HG02588 (cell line): ENCODE measurements around the gene HNRNPCL1.
"Not testable (repeated sequence)": the region's sequence is repeated elsewhere in the genome, so short reads cannot be mapped to it uniquely, and the experiment has no call there.

ENCODE experiments used
- ATAC-seq: cut with Tn5 transposase; IDR thresholded peaks from one replicate; pipeline ENCODE4 v1.9.1; 2021; ENCODE audit warnings: mild to moderate bottlenecking, moderate library complexity; ENCODE audit not compliant: unreplicated experiment

The HNRNPCL1 gene

DNA sequence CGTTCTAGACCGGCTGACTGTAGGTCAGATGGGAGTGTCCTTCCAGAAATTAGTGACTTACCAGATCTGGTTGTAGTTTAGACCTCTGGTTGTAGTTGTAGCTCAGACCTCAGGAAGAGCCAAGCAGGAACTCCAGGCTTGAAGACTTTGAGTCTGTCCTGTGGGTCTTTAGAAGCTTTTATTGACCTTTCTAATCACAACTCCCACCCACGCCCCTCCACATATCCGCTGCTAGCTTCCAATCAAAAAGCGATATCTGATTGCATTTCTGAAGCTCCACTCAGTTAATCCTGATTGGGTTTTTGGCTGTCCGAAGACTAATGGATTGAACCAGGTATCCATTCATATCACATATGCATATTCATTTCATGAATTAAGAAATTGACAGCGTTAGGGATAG, at the start of gene HNRNPCL1:
Gene HNRNPCL1, minus strand, starts transcription at position 101 of the 400 bp plus-strand sequence. CDS start 431 bp downstream, outside the sequence.
- ATAC-seq, result not testable (repeated sequence)

- not testable (repeated sequence) for ATAC-seq
Observed at GRCh38 chr1:12898170-12898569, 49.6 kb upstream of the HNRNPCL1 start, which contains the start of gene PRAMEF10. Gene PRAMEF10 (minus strand): TSS chr1:12898270. CDS start chr1:12895847, 2,423 bp downstream.

- not testable (repeated sequence) for ATAC-seq
Observed at GRCh38 chr1:12886101-12886500, 37.6 kb upstream of the HNRNPCL1 start, which contains the start of gene PRAMEF4. Gene PRAMEF4 (minus strand): TSS chr1:12886201. CDS start chr1:12883394, 2,807 bp downstream.

- not testable (repeated sequence) for ATAC-seq
Observed at GRCh38 chr1:12878453-12878852, 29.9 kb upstream of the HNRNPCL1 start.

DNA sequence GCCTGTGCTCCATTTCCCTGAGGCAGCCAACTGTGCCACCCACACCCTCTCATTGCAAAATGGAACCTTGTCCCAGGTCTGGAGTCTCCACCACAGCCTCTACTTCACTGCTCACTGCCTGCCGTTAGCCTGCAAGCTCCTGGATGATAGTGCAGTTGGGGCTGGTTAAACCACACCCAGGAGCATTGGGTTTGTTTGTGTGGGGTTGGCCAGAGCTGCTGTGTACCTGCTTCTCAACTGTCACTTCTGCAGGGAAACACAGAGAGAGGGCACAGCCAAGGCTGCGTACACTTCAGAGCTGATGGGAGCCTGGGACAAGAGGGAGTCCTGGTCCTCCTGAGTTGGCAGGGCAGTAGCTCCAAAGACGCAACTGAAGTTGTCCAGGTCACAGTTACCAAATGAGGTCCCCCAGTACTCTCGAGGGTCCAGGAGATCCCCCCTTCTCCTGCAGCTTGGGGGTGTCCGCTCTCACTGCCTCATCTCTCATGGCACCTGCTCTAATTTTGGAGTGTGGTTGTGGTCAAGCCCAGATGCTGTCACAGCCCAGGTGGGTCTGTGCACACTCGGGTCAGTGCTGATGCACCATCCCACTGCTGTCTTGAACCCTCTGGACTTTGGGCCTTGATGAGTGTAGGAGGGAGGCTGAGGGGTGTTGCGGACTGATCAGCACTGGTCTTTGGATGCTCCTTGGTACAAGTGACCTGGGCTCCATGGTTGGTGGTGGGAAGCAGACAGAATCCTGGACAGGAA, 14.8 kb upstream of the HNRNPCL1 start:
- not testable (repeated sequence) for ATAC-seq

DNA sequence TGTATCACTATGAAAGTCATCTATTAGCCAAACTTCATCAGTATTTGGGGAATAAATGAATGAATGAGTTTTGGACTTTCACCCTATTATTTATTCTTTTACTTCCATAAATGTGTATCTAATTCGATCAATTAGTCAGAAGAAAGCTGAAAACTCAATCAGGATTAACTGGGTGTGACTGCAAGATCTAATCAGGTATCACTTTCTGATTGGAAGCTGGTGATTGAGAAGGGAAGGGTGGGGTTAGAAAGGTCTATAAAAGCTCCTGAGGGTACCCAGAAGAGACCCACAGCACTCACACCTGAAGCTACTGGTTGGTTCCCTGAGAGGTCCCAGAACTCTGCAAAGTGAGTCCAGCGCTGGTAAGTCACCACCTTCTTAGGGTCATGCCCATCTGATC, 8.3 kb upstream of the HNRNPCL1 start, which contains the start of gene PRAMEF2:
Gene PRAMEF2, plus strand, starts transcription at position 301 of the 400 bp plus-strand sequence. CDS start 1,924 bp downstream, outside the sequence.
- ATAC-seq, result not testable (repeated sequence)

- ATAC-seq, result no peak
Observed at GRCh38 chr1:12851779-12852178, 3.3 kb upstream of the HNRNPCL1 start.

DNA sequence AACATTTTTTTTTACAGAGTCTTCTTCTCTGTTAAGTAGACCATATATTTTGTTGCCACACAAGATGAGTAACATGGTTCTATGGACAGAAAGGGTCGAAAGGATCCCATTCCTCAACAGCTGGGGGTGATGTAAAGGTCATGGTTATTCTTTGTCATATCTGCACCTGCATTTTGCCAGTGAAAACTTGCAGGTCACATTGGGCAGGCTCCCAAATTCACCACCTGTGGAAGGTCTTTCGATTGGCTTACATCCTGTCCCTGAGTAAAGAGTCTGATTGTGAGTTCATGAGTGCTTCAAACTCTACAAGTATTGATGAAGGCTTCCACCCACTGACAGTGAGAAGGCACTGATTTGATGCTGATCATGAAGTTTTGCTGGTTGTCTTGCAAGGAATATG, 15.3 kb downstream of the HNRNPCL1 start:
- ATAC-seq, result not testable (repeated sequence)

- ATAC-seq, result not testable (repeated sequence)
Observed at GRCh38 chr1:12831310-12831709, 17.2 kb downstream of the HNRNPCL1 start, which contains the start of gene PRAMEF11. Gene PRAMEF11 (minus strand): TSS chr1:12831410. CDS start chr1:12828789, 2,621 bp downstream.

DNA sequence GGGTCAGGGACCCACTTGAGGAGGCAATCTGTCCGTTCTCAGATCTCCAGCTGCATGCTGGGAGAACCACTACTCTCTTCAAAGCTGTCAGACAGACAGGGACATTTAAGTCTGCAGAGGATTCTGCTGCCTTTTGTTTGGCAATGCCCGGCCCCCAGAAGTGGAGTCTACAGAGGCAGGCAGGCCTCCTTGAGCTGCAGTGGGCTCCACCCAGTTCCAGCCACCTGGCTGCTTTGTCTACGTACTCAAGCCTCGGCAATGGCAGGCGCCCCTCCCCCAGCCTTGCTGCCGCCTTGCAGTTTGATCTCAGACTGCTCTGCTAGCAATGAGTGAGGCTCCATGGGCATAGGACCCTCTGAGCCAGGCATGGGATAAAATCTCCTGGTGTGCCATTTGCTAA, 29.5 kb downstream of the HNRNPCL1 start:
- ATAC-seq, result not testable (repeated sequence)

GRCh38 chr1:12811409-12811784, 37.1 kb downstream of the HNRNPCL1 start:
- ATAC-seq, result no peak

GRCh38 chr1:12810691-12811408, 37.7 kb downstream of the HNRNPCL1 start:
- ATAC-seq, result no peak

GRCh38 chr1:12809933-12810332, 38.6 kb downstream of the HNRNPCL1 start:
- ATAC-seq, result no peak

- no peak for ATAC-seq
Observed at GRCh38 chr1:12799730-12800129, 48.8 kb downstream of the HNRNPCL1 start.

GRCh38 chr1:12798911-12799310, 49.6 kb downstream of the HNRNPCL1 start:
- ATAC-seq, result no peak
